ENCODE data around the gene FCHSD2. TPM values are rescaled to one million over a fixed set of nuclear protein-coding genes. Genes with fewer than 3 reads are reported as not detected.
"Not testable (repeated sequence)": the region's sequence is repeated elsewhere in the genome, so short reads cannot be mapped to it uniquely, and the experiment has no call there.

Gene FCHSD2
- total and polyA plus RNA-seq, 4 donors, result 14.7 to 41.6 (median 32.6) TPM

DNA sequence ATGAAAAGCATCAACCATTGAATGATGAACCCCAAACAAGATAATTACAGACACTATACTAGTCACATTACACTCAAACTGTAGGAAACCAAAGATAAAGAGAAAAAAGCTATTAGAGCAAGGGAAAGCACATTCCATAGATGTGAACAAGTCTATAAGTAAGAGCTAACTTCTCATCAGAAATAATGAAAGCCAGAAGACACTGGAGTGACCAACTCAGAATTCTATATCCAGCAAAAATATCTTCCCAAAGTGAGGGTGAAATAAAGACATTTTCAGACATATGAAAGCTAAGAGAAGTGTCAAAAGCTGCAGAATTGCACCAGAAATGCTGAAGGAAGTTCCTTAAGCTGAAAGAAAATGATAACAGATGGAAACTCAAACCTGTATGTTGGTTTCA lies 17.3 kb downstream of the FCHSD2 start:
- Histone ChIP-seq H3K36me3 (ENCODE audit: control insufficient read depth in 4 of 4, insufficient read depth in 4 of 4, low read length in 4 of 4) (peaks cover 2 to 8% (median 6%) of the 10 kb centered on the region in 4 donors), H3K4me1 (ENCODE audit: control insufficient read depth in 5 of 5, insufficient read depth in 5 of 5, low read length in 5 of 5) (peaks cover 0 to 12% (median 4%) of the 10 kb centered on the region in 5 donors), H3K27me3 (ENCODE audit: control insufficient read depth in 3 of 3, insufficient read depth in 3 of 3, low read length in 2 of 3) (no peaks in the 10 kb centered on the region), H3K9ac (ENCODE audit: insufficient read depth in 1 of 2, low read length in 2 of 2) (no peak overlapping the region), H3K27ac (ENCODE audit: low read depth in 1 of 2, low read length in 1 of 2) (no peak overlapping the region), H3K9me3 (ENCODE audit: control insufficient read depth in 4 of 4, insufficient read depth in 3 of 4, low read length in 3 of 4) (no peaks in the 10 kb centered on the region), H3K4me3 (no peak overlapping the region)
- TF ChIP-seq, protein P1, sequence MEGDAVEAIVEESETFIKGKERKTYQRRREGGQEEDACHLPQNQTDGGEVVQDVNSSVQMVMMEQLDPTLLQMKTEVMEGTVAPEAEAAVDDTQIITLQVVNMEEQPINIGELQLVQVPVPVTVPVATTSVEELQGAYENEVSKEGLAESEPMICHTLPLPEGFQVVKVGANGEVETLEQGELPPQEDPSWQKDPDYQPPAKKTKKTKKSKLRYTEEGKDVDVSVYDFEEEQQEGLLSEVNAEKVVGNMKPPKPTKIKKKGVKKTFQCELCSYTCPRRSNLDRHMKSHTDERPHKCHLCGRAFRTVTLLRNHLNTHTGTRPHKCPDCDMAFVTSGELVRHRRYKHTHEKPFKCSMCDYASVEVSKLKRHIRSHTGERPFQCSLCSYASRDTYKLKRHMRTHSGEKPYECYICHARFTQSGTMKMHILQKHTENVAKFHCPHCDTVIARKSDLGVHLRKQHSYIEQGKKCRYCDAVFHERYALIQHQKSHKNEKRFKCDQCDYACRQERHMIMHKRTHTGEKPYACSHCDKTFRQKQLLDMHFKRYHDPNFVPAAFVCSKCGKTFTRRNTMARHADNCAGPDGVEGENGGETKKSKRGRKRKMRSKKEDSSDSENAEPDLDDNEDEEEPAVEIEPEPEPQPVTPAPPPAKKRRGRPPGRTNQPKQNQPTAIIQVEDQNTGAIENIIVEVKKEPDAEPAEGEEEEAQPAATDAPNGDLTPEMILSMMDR (IDR thresholded peaks at IDR 0.05; ENCODE audit: control extremely low read depth, extremely low read depth), result no peak
- DNase-seq, result no peak
- ATAC-seq (ENCODE audit: insufficient read depth, low FRiP score), result no peak

DNA sequence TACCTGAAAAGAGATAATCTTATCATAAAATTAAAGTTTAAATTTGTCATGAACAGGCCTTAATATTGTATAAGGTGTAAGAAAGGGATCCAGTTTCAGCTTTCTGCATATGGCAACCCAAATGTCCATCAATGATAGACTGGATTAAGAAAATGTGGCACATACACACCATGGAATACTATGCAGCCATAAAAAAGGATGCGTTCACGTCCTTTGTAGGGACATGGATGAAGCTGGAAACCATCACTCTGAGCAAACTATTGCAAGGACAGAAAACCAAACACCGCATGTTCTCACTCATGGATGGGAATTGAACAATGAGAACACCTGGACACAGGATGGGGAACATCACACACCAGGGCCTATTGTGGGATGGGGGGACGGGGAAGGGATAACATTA lies 18.2 kb downstream of the FCHSD2 start:
- 93 to 98% methylated on average over 4 of the region's 4 CpGs for WGBS, 2 donors
- not testable (repeated sequence) for H3K4me3 ChIP-seq; H3K27me3 ChIP-seq (ENCODE audit: control insufficient read depth in 3 of 3, insufficient read depth in 3 of 3, low read length in 2 of 3); DNase-seq; ATAC-seq (ENCODE audit: insufficient read depth, low FRiP score); H3K36me3 ChIP-seq (ENCODE audit: control insufficient read depth in 4 of 4, insufficient read depth in 4 of 4, low read length in 4 of 4); H3K27ac ChIP-seq (ENCODE audit: low read depth in 1 of 2, low read length in 1 of 2); H3K9me3 ChIP-seq (ENCODE audit: control insufficient read depth in 4 of 4, insufficient read depth in 3 of 4, low read length in 3 of 4); H3K9ac ChIP-seq (ENCODE audit: insufficient read depth in 1 of 2, low read length in 2 of 2)
- H3K4me1 ChIP-seq (ENCODE audit: control insufficient read depth in 5 of 5, insufficient read depth in 5 of 5, low read length in 5 of 5), result peaks cover 0 to 12% (median 4%) of the 10 kb centered on the region in 5 donors

DNA sequence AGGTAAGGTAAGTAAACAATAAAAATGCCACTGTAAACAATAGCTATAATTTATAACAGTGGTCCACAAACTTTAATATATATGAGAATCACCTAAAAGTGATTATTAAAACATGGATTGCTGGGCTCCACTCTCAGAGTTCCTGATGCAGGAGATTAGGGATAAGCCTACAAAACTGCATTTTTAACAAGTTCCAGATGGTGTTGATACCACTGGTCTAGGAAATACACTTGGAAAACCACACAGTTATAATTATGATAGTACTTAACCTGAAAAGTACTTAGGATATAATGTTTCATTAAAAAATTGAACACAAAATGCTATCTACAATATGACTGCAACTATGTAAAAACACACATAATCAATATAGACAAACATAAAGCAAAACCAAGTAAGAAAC lies 20.4 kb downstream of the FCHSD2 start:
- peaks cover 0 to 2% (median 2%) of the 10 kb centered on the region in 5 donors for H3K4me1 ChIP-seq (ENCODE audit: control insufficient read depth in 5 of 5, insufficient read depth in 5 of 5, low read length in 5 of 5)
- H3K9ac ChIP-seq (ENCODE audit: insufficient read depth in 1 of 2, low read length in 2 of 2), result no peak overlapping the region
- H3K9me3 ChIP-seq (ENCODE audit: control insufficient read depth in 4 of 4, insufficient read depth in 3 of 4, low read length in 3 of 4), result no peaks in the 10 kb centered on the region
- TF ChIP-seq, protein P1 (IDR thresholded peaks at IDR 0.05; ENCODE audit: control extremely low read depth, extremely low read depth), result no peak
- no peaks in the 10 kb centered on the region for H3K27me3 ChIP-seq (ENCODE audit: control insufficient read depth in 3 of 3, insufficient read depth in 3 of 3, low read length in 2 of 3)
- H3K4me3 ChIP-seq, result no peak overlapping the region
- DNase-seq (no peak), ATAC-seq (ENCODE audit: insufficient read depth, low FRiP score) (no peak)
- peaks cover 0 to 8% (median 5%) of the 10 kb centered on the region in 4 donors for H3K36me3 ChIP-seq (ENCODE audit: control insufficient read depth in 4 of 4, insufficient read depth in 4 of 4, low read length in 4 of 4)
- no peak overlapping the region for H3K27ac ChIP-seq (ENCODE audit: low read depth in 1 of 2, low read length in 1 of 2)

DNA sequence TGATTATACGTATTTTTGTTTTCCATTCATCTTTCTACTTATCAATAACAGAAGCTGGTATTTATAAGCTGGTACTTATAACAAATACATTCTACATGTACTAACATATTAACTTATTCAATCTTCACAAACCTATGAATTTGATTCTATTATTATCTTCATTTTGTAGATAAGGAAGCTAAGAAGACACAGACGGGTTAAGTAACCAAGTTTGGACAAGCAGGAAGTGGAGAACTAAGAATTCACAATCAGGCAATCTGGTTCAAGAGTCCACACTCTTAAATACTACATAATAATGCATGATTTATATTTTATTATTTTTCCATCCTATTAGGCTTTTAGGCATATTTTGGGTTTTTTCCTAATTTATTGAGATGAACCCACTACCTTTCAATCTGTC lies 25.0 kb downstream of the FCHSD2 start:
- ATAC-seq (ENCODE audit: insufficient read depth, low FRiP score) (no peak), DNase-seq (no peak)
- H3K9ac ChIP-seq (ENCODE audit: insufficient read depth in 1 of 2, low read length in 2 of 2), result no peak overlapping the region
- 59 to 73% methylated on average over 2 of the region's 2 CpGs for WGBS, 2 donors
- peaks cover 0 to 3% (median under 1%) of the 10 kb centered on the region in 4 donors for H3K9me3 ChIP-seq (ENCODE audit: control insufficient read depth in 4 of 4, insufficient read depth in 3 of 4, low read length in 3 of 4)
- no peak overlapping the region for H3K4me3 ChIP-seq
- peaks cover 0 to 3% (median 0%) of the 10 kb centered on the region in 5 donors for H3K4me1 ChIP-seq (ENCODE audit: control insufficient read depth in 5 of 5, insufficient read depth in 5 of 5, low read length in 5 of 5)
- no peak overlapping the region for H3K27ac ChIP-seq (ENCODE audit: low read depth in 1 of 2, low read length in 1 of 2)
- TF ChIP-seq, protein P1 (IDR thresholded peaks at IDR 0.05; ENCODE audit: control extremely low read depth, extremely low read depth), result no peak
- H3K27me3 ChIP-seq (ENCODE audit: control insufficient read depth in 3 of 3, insufficient read depth in 3 of 3, low read length in 2 of 3), result no peaks in the 10 kb centered on the region
- peaks cover 2 to 6% (median 4%) of the 10 kb centered on the region in 4 donors for H3K36me3 ChIP-seq (ENCODE audit: control insufficient read depth in 4 of 4, insufficient read depth in 4 of 4, low read length in 4 of 4)
